ENCODE results near the gene TRIM41. TPM values are rescaled to one million over a fixed set of nuclear protein-coding genes. Genes with fewer than 3 reads are reported as not detected.

The TRIM41 gene
- total and polyA plus RNA-seq, 9 of the 15 experiments (the other 6 are each of a cell fraction or from before 2014, with no cell fraction given): 1.8 to 47.6 (median 20.9) TPM

DNA sequence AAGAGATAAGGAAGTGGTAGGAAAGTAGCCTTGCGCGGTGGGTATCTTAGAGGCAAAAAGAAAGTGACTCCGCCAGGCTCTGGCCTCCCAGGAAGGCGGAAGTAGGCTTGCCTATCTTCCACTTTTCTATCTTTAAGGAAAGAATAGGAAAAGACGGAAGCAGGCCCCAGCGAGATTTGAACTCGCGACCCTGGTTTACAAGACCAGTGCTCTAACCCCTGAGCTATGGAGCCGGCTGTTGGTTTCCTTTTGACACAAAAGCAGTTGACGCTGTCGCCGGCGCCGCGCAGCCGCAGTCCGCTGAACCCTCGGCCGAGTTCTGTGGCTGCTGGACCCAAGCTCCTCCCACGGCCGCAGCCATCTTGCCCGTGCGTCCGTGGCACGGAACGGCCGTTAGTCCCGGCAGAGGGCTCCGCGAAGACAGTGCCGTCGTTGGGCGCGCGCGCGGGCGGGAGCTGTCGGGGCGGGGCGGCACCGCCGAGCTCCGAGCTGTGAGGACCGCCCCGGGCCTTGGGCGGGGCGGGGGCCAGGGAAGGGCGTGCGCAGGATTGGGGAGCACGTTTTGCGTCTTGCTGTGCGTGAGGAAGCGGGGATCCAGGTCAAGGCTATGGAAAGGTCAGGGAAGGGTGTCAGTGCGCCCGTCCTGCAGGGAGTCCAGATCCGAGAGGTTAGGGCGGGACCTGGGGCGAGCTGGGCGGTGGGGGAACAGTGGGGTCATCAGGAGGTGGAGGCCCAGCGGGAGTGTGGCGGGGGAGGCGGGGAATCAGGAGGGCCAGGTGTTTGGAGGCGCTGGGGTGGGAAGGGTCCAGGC lies 31.4 kb upstream of the TRIM41 start (continued):
- TF ChIP-seq, protein P1, sequence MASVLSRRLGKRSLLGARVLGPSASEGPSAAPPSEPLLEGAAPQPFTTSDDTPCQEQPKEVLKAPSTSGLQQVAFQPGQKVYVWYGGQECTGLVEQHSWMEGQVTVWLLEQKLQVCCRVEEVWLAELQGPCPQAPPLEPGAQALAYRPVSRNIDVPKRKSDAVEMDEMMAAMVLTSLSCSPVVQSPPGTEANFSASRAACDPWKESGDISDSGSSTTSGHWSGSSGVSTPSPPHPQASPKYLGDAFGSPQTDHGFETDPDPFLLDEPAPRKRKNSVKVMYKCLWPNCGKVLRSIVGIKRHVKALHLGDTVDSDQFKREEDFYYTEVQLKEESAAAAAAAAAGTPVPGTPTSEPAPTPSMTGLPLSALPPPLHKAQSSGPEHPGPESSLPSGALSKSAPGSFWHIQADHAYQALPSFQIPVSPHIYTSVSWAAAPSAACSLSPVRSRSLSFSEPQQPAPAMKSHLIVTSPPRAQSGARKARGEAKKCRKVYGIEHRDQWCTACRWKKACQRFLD (CRISPR knock-in tag; IDR thresholded peaks at IDR 0.05): 0 out of 2 replicates have a peak, but pooled peaks have one; percentile 19
- TF ChIP-seq, protein P2, sequence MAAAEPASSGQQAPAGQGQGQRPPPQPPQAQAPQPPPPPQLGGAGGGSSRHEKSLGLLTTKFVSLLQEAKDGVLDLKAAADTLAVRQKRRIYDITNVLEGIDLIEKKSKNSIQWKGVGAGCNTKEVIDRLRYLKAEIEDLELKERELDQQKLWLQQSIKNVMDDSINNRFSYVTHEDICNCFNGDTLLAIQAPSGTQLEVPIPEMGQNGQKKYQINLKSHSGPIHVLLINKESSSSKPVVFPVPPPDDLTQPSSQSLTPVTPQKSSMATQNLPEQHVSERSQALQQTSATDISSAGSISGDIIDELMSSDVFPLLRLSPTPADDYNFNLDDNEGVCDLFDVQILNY (CRISPR knock-in tag; IDR thresholded peaks at IDR 0.05): 0 out of 2 replicates have a peak, but pooled peaks have one; percentile 45
- peak; percentile 33; the same call in 1 of the 2 replicates for TF ChIP-seq TCF7L2 (IDR thresholded peaks at IDR 0.05; ENCODE audit: low read depth, low read length)
- no peak for TF ChIP-seq ATF1 (CRISPR knock-in tag; IDR thresholded peaks at IDR 0.05)
- peak; percentile 70; the same call in 1 of the 2 replicates for TF ChIP-seq ATF1 (tag; IDR thresholded peaks at IDR 0.05)
- no peak for TF ChIP-seq SRSF3 (IDR thresholded peaks at IDR 0.05; ENCODE audit: insufficient read depth, low read length)
- peak; percentile 48; the same call in 1 of the 2 replicates for TF ChIP-seq ZHX1 (conservative IDR thresholded peaks at IDR 0.05; ENCODE audit: low read length)
- no peak for TF ChIP-seq CAMTA2 (CRISPR knock-in tag; conservative IDR thresholded peaks at IDR 0.05)
- TF ChIP-seq, protein P3, sequence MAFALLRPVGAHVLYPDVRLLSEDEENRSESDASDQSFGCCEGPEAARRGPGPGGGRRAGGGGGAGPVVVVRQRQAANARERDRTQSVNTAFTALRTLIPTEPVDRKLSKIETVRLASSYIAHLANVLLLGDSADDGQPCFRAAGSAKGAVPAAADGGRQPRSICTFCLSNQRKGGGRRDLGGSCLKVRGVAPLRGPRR (CRISPR knock-in tag; IDR thresholded peaks at IDR 0.05): peak; percentile 79; the same call in 1 of the 2 replicates
- TF ChIP-seq, protein P4, sequence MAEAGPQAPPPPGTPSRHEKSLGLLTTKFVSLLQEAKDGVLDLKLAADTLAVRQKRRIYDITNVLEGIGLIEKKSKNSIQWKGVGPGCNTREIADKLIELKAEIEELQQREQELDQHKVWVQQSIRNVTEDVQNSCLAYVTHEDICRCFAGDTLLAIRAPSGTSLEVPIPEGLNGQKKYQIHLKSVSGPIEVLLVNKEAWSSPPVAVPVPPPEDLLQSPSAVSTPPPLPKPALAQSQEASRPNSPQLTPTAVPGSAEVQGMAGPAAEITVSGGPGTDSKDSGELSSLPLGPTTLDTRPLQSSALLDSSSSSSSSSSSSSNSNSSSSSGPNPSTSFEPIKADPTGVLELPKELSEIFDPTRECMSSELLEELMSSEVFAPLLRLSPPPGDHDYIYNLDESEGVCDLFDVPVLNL (CRISPR knock-in tag; IDR thresholded peaks at IDR 0.05; ENCODE audit: low read depth): no peak
- TF ChIP-seq ZKSCAN3 (CRISPR knock-in tag; IDR thresholded peaks at IDR 0.05): no peak
- peak; percentile 82 for TF ChIP-seq TFAP4 (CRISPR knock-in tag; IDR thresholded peaks at IDR 0.05; ENCODE audit: borderline replicate concordance)
- TF ChIP-seq ZNF511 (CRISPR knock-in tag; IDR thresholded peaks at IDR 0.05): no peak; the same call in 1 of the 2 replicates
- 0 out of 2 replicates have a peak, but pooled peaks have one; percentile 24 for TF ChIP-seq ZNF175 (CRISPR knock-in tag; IDR thresholded peaks at IDR 0.05; ENCODE audit: low read depth)
- TF ChIP-seq ETV6 (IDR thresholded peaks at IDR 0.05; ENCODE audit: borderline replicate concordance in 1 of 2, low read depth in 2 of 2, low read length in 1 of 2): peak; percentile 90 to 93
- TF ChIP-seq ETV6 (CRISPR knock-in tag; IDR thresholded peaks at IDR 0.05; ENCODE audit: borderline replicate concordance): no peak
- peak; percentile 11; the same call in 1 of the 2 replicates for TF ChIP-seq JUN (IDR thresholded peaks at IDR 0.05; ENCODE audit: borderline replicate concordance, low read depth, low read length)
- no peak; the same call in 1 of the 2 replicates for TF ChIP-seq JUN (CRISPR knock-in tag; IDR thresholded peaks at IDR 0.05; ENCODE audit: borderline replicate concordance)

Data from K562 (cell line).